Sigmoid colon (tissue), 7 donors: ENCODE results near the gene ASAP2. TPM values are rescaled to one million over a fixed set of nuclear protein-coding genes. Genes with fewer than 3 reads are reported as not detected.

Experiments used
- DNase-seq: peaks from one replicate; pipeline ENCODE4 v3.0.0-alpha.2; 2019
- H3K27ac ChIP-seq, 4 donors: fragments of 200-600 bp; sonication (generic); one replicate each; pipeline ENCODE4 v1.5.1; 2016 to 2019; ENCODE audit warnings: mild to moderate bottlenecking in 1 of 4
- H3K27me3 ChIP-seq, 3 donors: fragments of 200-600 bp; sonication (generic); one replicate each; pipeline ENCODE4 v1.5.1; 2019; ENCODE audit warnings: mild to moderate bottlenecking in 1 of 3
- H3K36me3 ChIP-seq, 4 donors: fragments of 200-600 bp; sonication (generic); one replicate each; pipeline ENCODE4 v1.5.1; 2016 to 2019
- H3K4me1 ChIP-seq, 4 donors: fragments of 200-600 bp; sonication (generic); one replicate each; pipeline ENCODE4 v1.5.1; 2017 to 2019
- H3K4me3 ChIP-seq, 4 donors: fragments of 200-600 bp; sonication (generic); one replicate each; pipeline ENCODE4 v1.5.1; 2017 to 2019; ENCODE audit warnings: mild to moderate bottlenecking in 2 of 4, moderate library complexity in 1 of 4
- H3K9me3 ChIP-seq, 4 donors: fragments of 200-600 bp in 3 of 4; sonication (generic) in 3 of 4; one replicate each; pipeline versions ENCODE4 v1.5.1 to v1.6.1; 2013 to 2019
- CTCF ChIP-seq, 4 experiments: fragments of 450-650 bp in 3 of 4; fragments of 200-600 bp in 1 of 4; IDR thresholded peaks; one replicate each; pipeline ENCODE4 v1.5.1; 2016 to 2019; ENCODE audit warnings: antibody characterized with exemption in 4 of 4, mild to moderate bottlenecking in 3 of 4, moderate library complexity in 2 of 4
- EP300 ChIP-seq, 4 donors: sonication (generic); formaldehyde crosslinking; IDR thresholded peaks; one replicate each; pipeline ENCODE4 v1.6.1; 2017; ENCODE audit warnings: antibody characterized with exemption in 4 of 4
- POLR2A ChIP-seq, 2 donors: fragments of 450-650 bp; IDR thresholded peaks; one replicate each; pipeline ENCODE4 v1.6.1; 2016; ENCODE audit warnings: antibody characterized with exemption in 2 of 2, mild to moderate bottlenecking in 2 of 2, moderate library complexity in 2 of 2
- POLR2AphosphoS5 ChIP-seq, 4 donors: sonication (generic); formaldehyde crosslinking; IDR thresholded peaks; one replicate each; pipeline ENCODE4 v1.6.1; 2017; ENCODE audit warnings: antibody characterized with exemption in 4 of 4
- WGBS, 2 donors: extraction: QIAGEN DNeasy Blood & Tissue Kit; methylation state at CpG; one replicate each; pipeline ENCODE4 v1.1.7; 2013; 5-methylcytosine and 5-hydroxymethylcytosine counted together
- intact Hi-C: fragments of 100-400 bp; cut with DNase I; formaldehyde crosslinking; loops from one replicate; pipeline ENCODE4 v1.15.1; 2023
- polyA plus RNA-seq, 3 donors: library from polyadenylated mRNA; stranded (reverse); fragments of 200-250 nt; gene quantifications; one replicate each; pipeline ENCODE4 v1.2.3, GENCODE V29; 2013
- total RNA-seq, 4 donors: library from RNA; depleted of rRNA; stranded (reverse); fragments of >200 nt; gene quantifications; one replicate each; pipeline ENCODE4 v1.1.0, GENCODE V29; 2016
- donor health status: healthy with polysubstance abuse.
- donor health status: Bipolar disorder and iron deficiency.
- donor health status: healthy.

ASAP2 gene
- total and polyA plus RNA-seq, 7 donors, result 15.1 to 56.5 (median 25.8) TPM

- H3K27ac ChIP-seq, result peak overlapping the region; percentile 58 to 80 (median 74)
- no peak for DNase-seq
- intact Hi-C loops, result no loop called here
- H3K4me1 ChIP-seq, result peaks cover 0 to 85% (median 76%) of the 10 kb centered on the region in 4 donors
- H3K27me3 ChIP-seq, result no peaks in the 10 kb centered on the region
- H3K9me3 ChIP-seq, result no peaks in the 10 kb centered on the region
- no peaks in the 10 kb centered on the region for H3K36me3 ChIP-seq
- H3K4me3 ChIP-seq, result no peak overlapping the region
- WGBS, 2 donors, result 92 to 95% methylated on average over 7 of the region's 7 CpGs
- TF ChIP-seq CTCF (IDR thresholded peaks at IDR 0.05), result no peak
- TF ChIP-seq EP300 (IDR thresholded peaks at IDR 0.05), result no peak
- TF ChIP-seq POLR2A (IDR thresholded peaks at IDR 0.05), result no peak
- no peak for TF ChIP-seq POLR2AphosphoS5 (IDR thresholded peaks at IDR 0.05)
These were observed 29.4 kb downstream of the ASAP2 start for GRCh38 chr2:9236045-9236344.

- Histone ChIP-seq H3K27ac (peak overlapping the region; percentile 46 to 80 (median 73)), H3K4me3 (no peak overlapping the region), H3K4me1 (peaks cover 0 to 85% (median 71%) of the 10 kb centered on the region in 4 donors), H3K9me3 (no peaks in the 10 kb centered on the region), H3K27me3 (no peaks in the 10 kb centered on the region), H3K36me3 (no peaks in the 10 kb centered on the region)
- 70 to 86% methylated on average over 6 of the region's 6 CpGs for WGBS, 2 donors
- no peak for DNase-seq
- intact Hi-C loops, result no loop called here
- TF ChIP-seq CTCF (IDR thresholded peaks at IDR 0.05) (no peak), EP300 (IDR thresholded peaks at IDR 0.05) (no peak), POLR2A (IDR thresholded peaks at IDR 0.05) (no peak), POLR2AphosphoS5 (IDR thresholded peaks at IDR 0.05) (no peak)
These were observed 30.3 kb downstream of the ASAP2 start for GRCh38 chr2:9236867-9237266.

GRCh38 chr2:9237831-9238230 is 31.2 kb downstream of the ASAP2 start:
- TF ChIP-seq POLR2A (IDR thresholded peaks at IDR 0.05) (no peak), CTCF (IDR thresholded peaks at IDR 0.05) (no peak), POLR2AphosphoS5 (IDR thresholded peaks at IDR 0.05) (no peak), EP300 (IDR thresholded peaks at IDR 0.05) (no peak)
- Histone ChIP-seq H3K36me3 (no peaks in the 10 kb centered on the region), H3K27me3 (no peaks in the 10 kb centered on the region), H3K9me3 (no peaks in the 10 kb centered on the region), H3K27ac (peak overlapping the region; percentile 32 to 80 (median 73)), H3K4me3 (no peak overlapping the region), H3K4me1 (peaks cover 0 to 81% (median 64%) of the 10 kb centered on the region in 4 donors)
- 93 to 94% methylated on average over 5 of the region's 5 CpGs for WGBS, 2 donors
- DNase-seq, result no peak
- intact Hi-C loops, result no loop called here

- no peak for DNase-seq
These were observed 32.1 kb downstream of the ASAP2 start for GRCh38 chr2:9238591-9239326.

More at GRCh38 chr2:9238591-9239326, 32.1 kb downstream of the ASAP2 start:
- Histone ChIP-seq H3K4me3 (no peak overlapping the region), H3K4me1 (peaks cover 0 to 72% (median 58%) of the 10 kb centered on the region in 4 donors), H3K27me3 (no peaks in the 10 kb centered on the region), H3K36me3 (no peaks in the 10 kb centered on the region), H3K9me3 (no peaks in the 10 kb centered on the region), H3K27ac (peak overlapping the region in 3 of 4 donors; percentile 9 to 80 (median 77))
- 86 to 90% methylated on average over 7 of the region's 7 CpGs for WGBS, 2 donors
- no peak for TF ChIP-seq CTCF (IDR thresholded peaks at IDR 0.05)
- intact Hi-C loops, result no loop called here
